Right atrium auricular region (tissue), 2 donors: Measurements from ENCODE around the gene PSMD1. TPM values are rescaled to one million over a fixed set of nuclear protein-coding genes. Genes with fewer than 3 reads are reported as not detected.

ENCODE experiments used
- DNase-seq: peaks from one replicate; pipeline ENCODE4 v3.0.0-alpha.2; 2019; ENCODE audit warnings: low spot score
- H3K27ac ChIP-seq, 2 donors: fragments of 200-600 bp; sonication (generic); 1 replicate in 1 of 2; 2 replicates in 1 of 2; pipeline ENCODE4 v1.5.1; 2016 to 2019
- H3K27me3 ChIP-seq, 2 donors: fragments of 200-600 bp; sonication (generic); one replicate each; pipeline versions ENCODE4 v1.5.1 to v1.6.0; 2017 to 2019
- H3K36me3 ChIP-seq: fragments of 200-600 bp; sonication (generic); one replicate; pipeline ENCODE4 v1.5.1; 2016
- H3K4me1 ChIP-seq, 2 donors: fragments of 200-600 bp; sonication (generic); one replicate each; pipeline versions ENCODE4 v1.5.1 to v1.6.0; 2017 to 2019
- H3K4me3 ChIP-seq, 2 donors: fragments of 200-600 bp; sonication (generic); 1 replicate in 1 of 2; 2 replicates in 1 of 2; pipeline ENCODE4 v1.5.1; 2017 to 2019; ENCODE audit warnings: mild to moderate bottlenecking in 1 of 2, moderate library complexity in 1 of 2
- H3K9me3 ChIP-seq, 2 donors: fragments of 200-600 bp; sonication (generic); one replicate each; pipeline ENCODE4 v1.5.1; 2019
- CTCF ChIP-seq, 2 donors: fragments of 200-600 bp; sonication (generic); IDR thresholded peaks; one replicate each; pipeline ENCODE4 v1.5.1; 2019; ENCODE audit warnings: antibody characterized with exemption in 2 of 2
- total RNA-seq, 2 donors: library from RNA; depleted of rRNA; stranded (reverse); fragments of >200 nt; gene quantifications; one replicate each; pipeline ENCODE4 v1.1.0, GENCODE V29; 2016

Gene PSMD1
- total RNA-seq, 2 donors from 2014 or later, result 53.1 to 75.4 TPM

GRCh38 chr2:231110551-231110950 lies 53.9 kb downstream of the PSMD1 start:
- Histone ChIP-seq H3K4me3 (no peak overlapping the region), H3K4me1 (peaks cover 0 to 4% of the 10 kb centered on the region in 2 donors), H3K9me3 (no peaks in the 10 kb centered on the region), H3K36me3 (peaks cover 7% of the 10 kb centered on the region), H3K27ac (no peak overlapping the region), H3K27me3 (no peaks in the 10 kb centered on the region)
- peak in 1 of 2 donors; percentile 45 for TF ChIP-seq CTCF (IDR thresholded peaks at IDR 0.05)
- DNase-seq, result no peak

- no peak for DNase-seq
- no peak overlapping the region for H3K4me3 ChIP-seq
- no peak overlapping the region for H3K27ac ChIP-seq
- H3K9me3 ChIP-seq, result no peaks in the 10 kb centered on the region
- H3K4me1 ChIP-seq, result peaks cover 0 to 4% of the 10 kb centered on the region in 2 donors
- TF ChIP-seq CTCF (IDR thresholded peaks at IDR 0.05), result no peak
- H3K36me3 ChIP-seq, result peaks cover 7% of the 10 kb centered on the region
- H3K27me3 ChIP-seq, result no peaks in the 10 kb centered on the region
These were observed 55.3 kb downstream of the PSMD1 start for GRCh38 chr2:231111987-231112386.

- DNase-seq, result no peak
- TF ChIP-seq CTCF (IDR thresholded peaks at IDR 0.05), result no peak
- Histone ChIP-seq H3K9me3 (no peaks in the 10 kb centered on the region), H3K4me3 (no peak overlapping the region), H3K27ac (no peak overlapping the region), H3K27me3 (no peaks in the 10 kb centered on the region), H3K4me1 (peaks cover 0 to 4% of the 10 kb centered on the region in 2 donors), H3K36me3 (peaks cover 7% of the 10 kb centered on the region)
These were observed 56.8 kb downstream of the PSMD1 start for GRCh38 chr2:231113489-231113888.

GRCh38 chr2:231115651-231116050 lies 59.0 kb downstream of the PSMD1 start:
- H3K27ac ChIP-seq, result no peak overlapping the region
- H3K36me3 ChIP-seq, result no peaks in the 10 kb centered on the region
- DNase-seq, result no peak
- no peaks in the 10 kb centered on the region for H3K9me3 ChIP-seq
- H3K27me3 ChIP-seq, result no peaks in the 10 kb centered on the region
- peaks cover 0 to 3% of the 10 kb centered on the region in 2 donors for H3K4me1 ChIP-seq
- TF ChIP-seq CTCF (IDR thresholded peaks at IDR 0.05), result no peak
- H3K4me3 ChIP-seq, result no peak overlapping the region

GRCh38 chr2:231117148-231117547 lies 60.5 kb downstream of the PSMD1 start:
- H3K9me3 ChIP-seq, result no peaks in the 10 kb centered on the region
- H3K36me3 ChIP-seq, result no peaks in the 10 kb centered on the region
- H3K4me3 ChIP-seq, result no peak overlapping the region
- no peaks in the 10 kb centered on the region for H3K27me3 ChIP-seq
- no peak for DNase-seq
- H3K27ac ChIP-seq, result no peak overlapping the region
- H3K4me1 ChIP-seq, result no peaks in the 10 kb centered on the region
- TF ChIP-seq CTCF (IDR thresholded peaks at IDR 0.05), result no peak

GRCh38 chr2:231117922-231118613 lies 61.4 kb downstream of the PSMD1 start:
- H3K9me3 ChIP-seq, result no peaks in the 10 kb centered on the region
- no peak for TF ChIP-seq CTCF (IDR thresholded peaks at IDR 0.05)
- peaks cover 0 to 6% of the 10 kb centered on the region in 2 donors for H3K4me1 ChIP-seq
- H3K27ac ChIP-seq, result no peak overlapping the region
- H3K27me3 ChIP-seq, result no peaks in the 10 kb centered on the region
- H3K36me3 ChIP-seq, result no peaks in the 10 kb centered on the region
- H3K4me3 ChIP-seq, result no peak overlapping the region
- no peak for DNase-seq
